Peyer's patch (tissue), 4 donors: ENCODE measurements around the gene FMO4.

Experiments
- CTCF ChIP-seq, 6 experiments: fragments of 450-650 bp in 4 of 6; fragments of 200-600 bp in 2 of 6; sonication (generic) in 1 of 6; IDR thresholded peaks; one replicate each; pipeline ENCODE4 v1.5.1; 2017 to 2019; ENCODE audit warnings: antibody characterized with exemption in 6 of 6, mild to moderate bottlenecking in 3 of 6, moderate library complexity in 1 of 6
- POLR2A ChIP-seq, 2 donors: fragments of 450-650 bp; IDR thresholded peaks; one replicate each; pipeline ENCODE4 v1.5.1; 2017; ENCODE audit warnings: antibody characterized with exemption in 2 of 2, mild to moderate bottlenecking in 2 of 2, moderate library complexity in 2 of 2

DNA sequence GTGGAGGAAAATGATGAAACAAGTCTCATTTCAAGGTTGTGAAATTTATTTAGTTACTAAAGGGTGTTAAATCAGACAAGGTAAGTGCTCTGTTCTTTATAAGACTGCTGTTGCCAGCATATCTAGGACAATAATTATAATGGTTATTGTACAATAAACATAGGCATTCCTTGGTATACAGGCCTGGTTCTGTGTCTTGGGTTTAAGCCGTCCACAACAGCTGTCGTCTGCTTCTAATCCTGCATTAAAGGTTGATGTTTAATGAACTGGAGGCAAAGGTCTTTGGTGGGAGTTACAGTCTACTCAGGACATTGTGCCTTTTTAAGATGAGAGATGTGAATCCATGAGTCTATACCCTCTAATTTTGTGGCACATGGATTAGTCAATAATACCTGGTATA, 23.4 kb upstream of the FMO4 start:
- TF ChIP-seq CTCF (IDR thresholded peaks at IDR 0.05) (no peak), POLR2A (IDR thresholded peaks at IDR 0.05) (no peak)
